Measurements from ENCODE around the gene LIN7B.

DNA sequence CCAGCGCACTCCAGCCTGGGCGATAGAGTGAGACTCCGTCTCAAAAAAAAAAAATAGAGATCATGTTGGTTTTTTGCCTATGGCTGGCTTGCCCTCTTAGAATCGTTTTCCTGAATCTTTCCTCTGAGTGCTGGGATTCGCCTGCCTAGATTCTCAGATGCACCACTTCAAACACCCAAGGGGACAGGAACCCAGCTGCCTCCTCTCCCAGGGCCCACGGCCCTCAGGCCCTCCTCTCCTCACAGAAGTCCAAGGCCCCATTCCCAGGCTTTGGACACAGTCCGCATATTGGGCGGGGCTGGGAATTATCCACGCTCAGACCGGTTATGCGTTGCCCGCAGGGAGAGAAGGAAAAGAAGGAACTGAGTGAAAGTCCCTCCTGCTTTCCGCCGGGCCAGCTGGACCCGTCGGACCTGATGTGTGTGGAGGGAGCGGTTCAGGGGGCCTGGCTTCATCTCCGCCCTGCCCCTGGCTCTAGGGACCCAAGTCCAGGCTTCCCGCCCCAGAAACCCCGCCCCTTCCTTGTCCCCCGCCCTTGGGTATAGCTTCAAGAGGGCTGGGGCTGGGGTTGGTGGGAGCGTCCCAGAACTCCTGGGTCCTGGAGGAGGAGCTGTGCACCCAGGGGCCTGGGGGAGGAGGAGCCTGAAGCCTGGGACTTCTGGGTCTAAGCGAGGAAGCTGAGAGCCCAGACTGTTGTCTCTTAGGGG lies 11.0 kb downstream of the LIN7B start:
- peak in 1 of 2 experiments; percentile 64; a peak in 2 of 4 replicates for TF ChIP-seq POLR2A (IDR thresholded peaks at IDR 0.05; ENCODE audit: insufficient read depth in 1 of 2, low read depth in 2 of 2, low read length in 2 of 2)
- no peak for TF ChIP-seq FOXJ3 (CRISPR knock-in tag; IDR thresholded peaks at IDR 0.05; ENCODE audit: borderline replicate concordance)
- no peak for TF ChIP-seq ZFP41 (CRISPR knock-in tag; IDR thresholded peaks at IDR 0.05; ENCODE audit: borderline replicate concordance)
- TF ChIP-seq, protein P1, sequence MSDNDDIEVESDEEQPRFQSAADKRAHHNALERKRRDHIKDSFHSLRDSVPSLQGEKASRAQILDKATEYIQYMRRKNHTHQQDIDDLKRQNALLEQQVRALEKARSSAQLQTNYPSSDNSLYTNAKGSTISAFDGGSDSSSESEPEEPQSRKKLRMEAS (IDR thresholded peaks at IDR 0.05) = peak; percentile 58
- TF ChIP-seq, protein P2, sequence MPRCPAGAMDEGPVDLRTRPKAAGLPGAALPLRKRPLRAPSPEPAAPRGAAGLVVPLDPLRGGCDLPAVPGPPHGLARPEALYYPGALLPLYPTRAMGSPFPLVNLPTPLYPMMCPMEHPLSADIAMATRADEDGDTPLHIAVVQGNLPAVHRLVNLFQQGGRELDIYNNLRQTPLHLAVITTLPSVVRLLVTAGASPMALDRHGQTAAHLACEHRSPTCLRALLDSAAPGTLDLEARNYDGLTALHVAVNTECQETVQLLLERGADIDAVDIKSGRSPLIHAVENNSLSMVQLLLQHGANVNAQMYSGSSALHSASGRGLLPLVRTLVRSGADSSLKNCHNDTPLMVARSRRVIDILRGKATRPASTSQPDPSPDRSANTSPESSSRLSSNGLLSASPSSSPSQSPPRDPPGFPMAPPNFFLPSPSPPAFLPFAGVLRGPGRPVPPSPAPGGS (CRISPR knock-in tag; IDR thresholded peaks at IDR 0.05) = no peak
- no peak for TF ChIP-seq TOPORS (CRISPR knock-in tag; IDR thresholded peaks at IDR 0.05)
- no peak for TF ChIP-seq CHD2 (IDR thresholded peaks at IDR 0.05; ENCODE audit: low read depth, low read length)
- TF ChIP-seq, protein P3, sequence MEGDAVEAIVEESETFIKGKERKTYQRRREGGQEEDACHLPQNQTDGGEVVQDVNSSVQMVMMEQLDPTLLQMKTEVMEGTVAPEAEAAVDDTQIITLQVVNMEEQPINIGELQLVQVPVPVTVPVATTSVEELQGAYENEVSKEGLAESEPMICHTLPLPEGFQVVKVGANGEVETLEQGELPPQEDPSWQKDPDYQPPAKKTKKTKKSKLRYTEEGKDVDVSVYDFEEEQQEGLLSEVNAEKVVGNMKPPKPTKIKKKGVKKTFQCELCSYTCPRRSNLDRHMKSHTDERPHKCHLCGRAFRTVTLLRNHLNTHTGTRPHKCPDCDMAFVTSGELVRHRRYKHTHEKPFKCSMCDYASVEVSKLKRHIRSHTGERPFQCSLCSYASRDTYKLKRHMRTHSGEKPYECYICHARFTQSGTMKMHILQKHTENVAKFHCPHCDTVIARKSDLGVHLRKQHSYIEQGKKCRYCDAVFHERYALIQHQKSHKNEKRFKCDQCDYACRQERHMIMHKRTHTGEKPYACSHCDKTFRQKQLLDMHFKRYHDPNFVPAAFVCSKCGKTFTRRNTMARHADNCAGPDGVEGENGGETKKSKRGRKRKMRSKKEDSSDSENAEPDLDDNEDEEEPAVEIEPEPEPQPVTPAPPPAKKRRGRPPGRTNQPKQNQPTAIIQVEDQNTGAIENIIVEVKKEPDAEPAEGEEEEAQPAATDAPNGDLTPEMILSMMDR (CRISPR knock-in tag; IDR thresholded peaks at IDR 0.05) = no peak; the same call in 1 of the 2 replicates

Data from HepG2 (cell line).